Measurements from ENCODE around the gene ARPP19.

ARPP19 gene

GRCh38 chr15:52568601-52569585, at the start of gene ARPP19:
ARPP19 (minus strand) TSS chr15:52569030; CDS start chr15:52568892, 138 bp downstream.
- TF ChIP-seq CTCF (IDR thresholded peaks at IDR 0.05): no peak
- Histone ChIP-seq H3K9me3 (no peaks in the 10 kb centered on the region), H3K27ac (peak within 1 kb of the TSS; percentile 83 to 96), H3K4me3 (peak within 1 kb of the TSS; percentile 75 to 87), H3K4me1 (peaks cover 0 to 41% (median 24%) of the 10 kb centered on the region in 4 donors), H3K36me3 (no peaks in the 10 kb centered on the region), H3K27me3 (no peaks in the 10 kb centered on the region)
- DNase-seq: peak; percentile 88 to 92
- intact Hi-C loops (cut with DNase I; ENCODE audit: low total_unique reads): loop anchor here (2.0 kb wide), 1 partner anchor 40 kb away; the partner anchor contains the start of gene MYO5A

DNA sequence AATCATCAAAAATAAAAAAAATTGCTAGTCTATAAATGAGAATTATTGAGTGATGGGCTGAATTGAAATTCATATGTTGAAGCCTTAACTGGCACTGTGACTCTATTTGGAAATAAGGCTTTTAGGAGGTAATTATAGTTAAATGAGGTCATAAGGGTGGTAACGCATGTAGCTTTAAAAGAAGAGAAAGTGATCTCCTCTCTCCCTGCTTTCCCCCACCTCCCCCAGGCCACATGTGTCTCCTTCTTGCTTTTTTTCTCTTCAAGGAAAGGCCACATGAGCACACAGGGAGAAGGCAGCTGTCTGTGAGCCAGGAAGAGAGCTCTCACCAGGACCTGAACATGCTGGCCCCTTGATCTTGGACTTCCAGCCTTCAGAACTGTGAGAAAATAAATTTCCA, 48.2 kb upstream of the ARPP19 start:
- Histone ChIP-seq H3K36me3 (peaks cover 21 to 89% (median 72%) of the 10 kb centered on the region in 3 donors), H3K4me3 (no peak overlapping the region), H3K27ac (no peak overlapping the region), H3K27me3 (no peaks in the 10 kb centered on the region), H3K4me1 (no peaks in the 10 kb centered on the region), H3K9me3 (no peaks in the 10 kb centered on the region)
- intact Hi-C loops (cut with DNase I; ENCODE audit: low total_unique reads): no loop called here
- TF ChIP-seq CTCF (IDR thresholded peaks at IDR 0.05): no peak
- DNase-seq: no peak

DNA sequence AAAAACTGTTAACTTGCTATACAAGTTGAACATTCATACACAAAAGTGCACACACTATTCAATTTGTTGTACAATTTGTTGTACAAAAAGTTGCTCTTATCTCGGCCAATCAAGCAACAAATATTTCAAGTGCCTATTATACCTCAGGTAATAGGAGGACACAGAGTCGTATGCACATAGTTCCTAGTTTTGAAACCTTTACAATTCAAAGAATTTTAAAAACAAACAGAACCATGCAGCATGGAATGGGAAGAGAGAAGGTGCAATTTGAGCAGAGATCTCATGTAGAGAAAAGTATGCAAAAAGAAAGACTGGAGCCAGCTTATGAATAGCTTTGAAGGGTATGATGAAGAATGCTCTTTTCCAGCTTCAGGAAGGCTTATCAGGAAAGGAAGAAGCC, 46.5 kb upstream of the ARPP19 start:
- intact Hi-C loops (cut with DNase I; ENCODE audit: low total_unique reads): no loop called here
- Histone ChIP-seq H3K36me3 (peaks cover 29 to 89% (median 74%) of the 10 kb centered on the region in 3 donors), H3K9me3 (no peaks in the 10 kb centered on the region), H3K27me3 (no peaks in the 10 kb centered on the region), H3K27ac (no peak overlapping the region), H3K4me1 (no peaks in the 10 kb centered on the region), H3K4me3 (no peak overlapping the region)
- no peak for TF ChIP-seq CTCF (IDR thresholded peaks at IDR 0.05)
- no peak for DNase-seq

GRCh38 chr15:52609593-52609992, 40.8 kb upstream of the ARPP19 start:
- DNase-seq: no peak
- no peaks in the 10 kb centered on the region for H3K4me1 ChIP-seq
- H3K27ac ChIP-seq: no peak overlapping the region
- no peaks in the 10 kb centered on the region for H3K27me3 ChIP-seq
- no peak for TF ChIP-seq CTCF (IDR thresholded peaks at IDR 0.05)
- intact Hi-C loops (cut with DNase I; ENCODE audit: low total_unique reads): no loop called here
- peaks cover 40 to 80% (median 72%) of the 10 kb centered on the region in 3 donors for H3K36me3 ChIP-seq
- H3K9me3 ChIP-seq: no peaks in the 10 kb centered on the region
- H3K4me3 ChIP-seq: no peak overlapping the region

DNA sequence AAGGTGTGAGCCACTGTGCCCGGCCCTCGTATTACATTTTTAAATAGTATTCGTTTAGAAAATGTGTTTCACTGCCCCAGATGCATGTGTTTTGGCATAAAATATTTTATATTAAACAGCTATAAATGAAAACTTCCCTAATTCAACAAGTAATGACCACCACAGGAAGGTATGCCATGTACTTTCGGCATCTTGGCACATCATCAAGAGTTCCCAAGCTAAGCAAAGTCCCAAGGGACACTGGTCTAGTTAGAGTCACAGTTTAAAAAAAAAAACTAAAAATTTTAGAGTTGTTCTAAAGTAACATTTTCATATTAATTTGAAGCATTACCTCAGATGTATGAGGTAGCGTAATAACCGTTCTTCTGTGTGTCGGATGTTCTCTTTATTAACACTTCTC, 15.6 kb upstream of the ARPP19 start:
- H3K36me3 ChIP-seq: peaks cover 29 to 54% (median 33%) of the 10 kb centered on the region in 3 donors
- H3K4me3 ChIP-seq: no peak overlapping the region
- H3K9me3 ChIP-seq: no peaks in the 10 kb centered on the region
- H3K27ac ChIP-seq: no peak overlapping the region
- no peak for TF ChIP-seq CTCF (IDR thresholded peaks at IDR 0.05)
- no peaks in the 10 kb centered on the region for H3K27me3 ChIP-seq
- intact Hi-C loops (cut with DNase I; ENCODE audit: low total_unique reads): no loop called here
- DNase-seq: no peak
- H3K4me1 ChIP-seq: peaks cover 0 to 9% (median 0%) of the 10 kb centered on the region in 4 donors
